NCI-H82 (cell line): ENCODE data around the gene MACROD1.
"Not testable (repeated sequence)": the region's sequence is repeated elsewhere in the genome, so short reads cannot be mapped to it uniquely, and the experiment has no call there.

Experiments
- DNase-seq: peaks from one replicate; lab custom pipeline; 2025; lab: John Stamatoyannopoulos, UW

MACROD1 gene

DNA sequence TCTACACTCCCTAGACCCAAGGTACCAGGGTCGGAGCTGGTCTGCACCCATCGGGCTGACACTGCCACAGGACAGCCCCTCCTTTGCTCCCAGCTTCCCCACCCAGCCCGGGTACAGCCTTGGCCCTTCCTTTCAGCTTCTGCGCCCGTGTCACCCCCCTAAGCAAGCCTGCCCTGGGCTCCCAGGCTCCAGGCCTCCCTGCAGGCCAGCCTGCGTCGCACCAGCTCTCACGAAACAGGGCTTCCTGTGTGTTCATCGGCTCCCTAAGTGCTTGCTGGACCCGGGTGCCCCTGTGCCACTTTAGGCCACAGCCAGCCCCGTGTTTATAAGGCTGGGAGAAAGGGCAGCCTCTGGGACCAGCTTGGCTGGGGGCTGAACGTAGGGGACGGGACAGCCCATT, 109.1 kb downstream of the MACROD1 start:
- no peak for DNase-seq

GRCh38 chr11:64056213-64056785, 109.6 kb downstream of the MACROD1 start:
- peak; percentile 53 for DNase-seq

GRCh38 chr11:64055077-64055476, 110.8 kb downstream of the MACROD1 start:
- no peak for DNase-seq

DNA sequence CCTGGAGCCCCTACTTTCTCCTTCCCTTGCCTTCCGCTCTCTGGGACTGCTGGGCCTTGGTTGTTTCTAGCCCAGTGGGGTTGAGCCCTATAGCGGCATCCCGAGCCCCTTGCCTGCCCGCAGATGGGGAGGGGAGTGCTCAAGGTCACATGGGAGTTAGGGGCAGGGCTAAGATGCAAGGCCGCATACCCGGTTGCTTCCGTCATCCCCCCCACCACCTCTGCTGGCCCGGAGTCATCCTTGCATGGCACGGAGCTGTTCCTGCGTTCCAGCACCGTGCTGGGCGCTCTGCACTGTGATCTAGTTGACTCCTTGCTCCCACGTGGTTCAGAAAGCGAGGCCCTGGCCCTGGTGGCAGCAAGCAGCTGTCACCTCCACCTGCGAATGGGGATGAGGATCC, 112.2 kb downstream of the MACROD1 start:
- peak; percentile 37 for DNase-seq

GRCh38 chr11:64052938-64053622, 112.8 kb downstream of the MACROD1 start:
- peak; percentile 32 for DNase-seq

- no peak for DNase-seq
These were observed 113.5 kb downstream of the MACROD1 start for GRCh38 chr11:64052436-64052835.

DNA sequence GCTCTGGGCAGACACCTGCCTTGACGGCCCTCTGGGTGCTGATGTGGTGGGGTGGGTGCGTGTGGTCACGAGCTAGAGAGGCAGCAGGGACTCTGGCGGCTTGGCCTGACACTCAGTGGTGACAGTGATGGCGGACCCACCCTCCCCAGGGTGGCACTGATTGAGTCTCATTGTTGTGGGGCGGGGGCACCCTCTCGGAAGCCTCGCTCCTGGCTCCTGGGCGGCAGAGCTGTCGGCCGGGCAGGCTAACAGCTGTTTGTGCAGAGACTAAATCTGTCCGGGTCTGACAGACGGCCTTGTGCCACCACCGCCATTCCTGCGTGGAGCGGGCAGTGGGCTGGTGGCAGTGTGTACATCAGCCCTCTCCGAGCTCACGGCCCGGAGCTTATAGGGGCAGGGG, 114.6 kb downstream of the MACROD1 start:
- DNase-seq = no peak

DNA sequence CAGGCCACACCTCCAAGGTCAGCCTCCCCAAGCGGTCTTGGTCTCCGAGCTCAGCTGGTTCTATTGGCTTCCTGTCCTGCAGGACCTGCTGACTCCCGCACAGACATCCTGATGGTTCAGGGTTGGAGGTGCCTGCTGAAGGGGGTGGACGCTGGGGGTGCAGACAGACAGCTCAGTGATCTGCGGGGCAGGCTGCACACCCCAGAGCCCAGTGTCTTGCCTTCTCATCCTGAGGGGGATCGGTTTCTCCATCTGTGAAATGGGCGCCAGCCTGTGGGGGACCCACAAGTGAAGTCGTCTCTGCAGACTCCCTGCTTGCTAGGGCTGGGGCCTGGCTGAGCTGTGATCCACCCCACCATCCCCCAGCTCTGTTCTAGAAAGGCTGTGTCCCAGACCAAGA, 116.4 kb downstream of the MACROD1 start:
- DNase-seq = no peak

DNA sequence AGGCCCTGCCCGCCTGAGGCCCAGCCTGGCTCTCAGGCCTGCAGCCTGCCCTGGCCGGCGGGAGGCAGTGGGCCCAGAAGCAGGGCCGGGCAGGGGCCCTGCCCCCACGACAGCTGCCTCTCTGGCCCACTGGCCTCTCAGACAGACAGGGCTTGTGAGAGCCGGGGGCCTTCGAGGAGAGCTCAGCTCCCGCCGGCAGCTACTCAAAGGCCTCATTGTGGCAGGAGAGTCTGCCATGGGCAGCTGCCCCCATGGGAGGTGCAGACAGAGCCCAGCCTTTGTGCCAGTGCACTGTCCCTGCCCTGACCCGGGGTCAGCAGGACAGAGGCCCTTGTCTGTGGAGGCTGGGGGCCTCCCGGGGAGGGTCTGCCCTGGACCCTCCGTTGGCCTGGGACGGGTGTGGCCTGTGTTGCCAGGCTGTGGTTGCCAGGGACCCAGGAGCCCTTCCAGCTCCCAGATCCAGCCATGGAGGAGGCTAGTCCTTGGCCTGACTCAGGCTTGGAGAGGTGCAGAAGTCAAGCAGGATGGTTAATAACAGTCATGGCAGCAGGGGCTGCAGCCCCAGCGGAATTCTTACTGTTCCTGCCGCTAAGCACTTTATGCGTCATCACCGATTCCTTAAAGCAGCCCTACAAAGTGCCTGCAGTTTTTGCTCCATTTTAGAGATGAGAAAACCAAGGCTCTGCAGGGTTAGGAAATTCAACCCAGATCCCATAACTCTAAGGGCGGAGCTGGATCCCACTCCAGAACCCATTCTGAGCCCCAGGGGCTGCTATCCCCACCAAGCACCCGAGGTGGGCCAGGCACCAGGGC, 117.7 kb downstream of the MACROD1 start:
- no peak for DNase-seq

DNA sequence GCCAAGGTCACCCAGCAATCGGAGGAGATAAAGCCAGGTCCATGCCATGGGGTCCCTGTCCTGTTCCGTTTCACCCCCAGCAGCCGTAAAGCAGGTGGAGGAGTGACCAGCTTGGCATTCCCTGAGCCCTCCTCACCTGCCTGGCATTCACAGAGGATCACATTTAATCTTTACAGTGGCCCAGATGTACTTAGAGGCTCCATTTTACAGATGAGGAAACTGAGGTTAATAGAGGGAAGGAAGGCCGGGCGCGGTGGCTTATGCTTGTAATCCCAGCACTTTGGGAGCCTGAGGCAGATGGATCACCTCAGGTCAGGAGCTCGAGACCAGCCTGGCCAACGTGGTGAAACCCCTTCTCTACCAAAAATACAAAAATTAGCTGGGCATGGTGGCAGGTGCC, 118.5 kb downstream of the MACROD1 start:
- DNase-seq = not testable (repeated sequence)

- DNase-seq = no peak
These were observed 120.2 kb downstream of the MACROD1 start for GRCh38 chr11:64045700-64046099.

DNA sequence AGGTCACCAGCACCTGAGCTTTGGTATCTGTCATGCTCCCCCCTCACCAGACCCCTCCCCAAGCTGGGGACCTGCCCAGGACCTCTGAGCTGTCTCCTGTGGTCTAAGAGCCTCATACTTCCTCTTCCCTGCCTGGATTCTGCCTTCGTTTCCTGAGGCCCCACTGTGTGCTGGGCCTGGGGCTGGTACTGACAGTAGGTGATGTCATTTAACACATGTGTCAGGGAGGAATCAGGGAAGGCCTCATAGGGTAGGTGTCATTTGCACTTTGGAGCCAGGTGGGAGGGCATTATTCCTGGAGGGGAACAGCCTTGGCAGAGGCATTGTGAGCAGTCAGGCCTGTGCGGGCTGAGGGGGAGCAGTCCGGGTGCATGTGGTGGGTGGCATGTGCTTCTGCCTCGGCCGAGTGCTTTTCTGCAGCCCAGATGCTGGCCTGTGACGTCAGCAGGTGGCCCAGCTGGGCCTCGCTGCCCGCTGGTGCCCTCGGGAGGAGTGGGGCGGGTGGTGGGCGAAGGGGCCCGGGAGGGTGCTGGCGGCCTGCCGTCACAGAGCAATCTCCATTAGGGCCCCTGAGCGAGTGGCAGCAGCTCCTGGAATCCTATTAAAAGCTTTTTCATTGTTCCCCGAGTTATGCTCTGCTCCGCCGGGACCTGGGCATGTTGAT, 121.1 kb downstream of the MACROD1 start:
- DNase-seq = peak; percentile 76

DNA sequence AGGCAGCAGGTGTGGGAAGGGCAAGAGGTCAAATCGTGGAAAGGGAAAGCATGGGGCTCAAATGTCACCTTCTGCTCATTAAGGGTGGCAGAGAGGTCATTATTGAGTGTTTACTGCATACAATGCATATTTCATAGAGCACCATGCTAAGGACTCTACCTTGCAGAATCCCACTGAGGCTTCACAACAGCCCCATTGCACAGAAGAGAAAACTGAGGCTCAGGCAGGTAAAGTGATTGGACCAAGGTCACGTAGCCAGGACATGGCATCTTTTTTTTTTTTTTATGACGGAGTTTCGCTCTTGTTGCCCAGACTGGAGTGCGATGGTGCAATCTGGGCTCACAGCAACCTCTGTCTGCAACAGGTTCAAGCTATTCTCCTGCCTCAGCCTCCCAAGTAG, 122.4 kb downstream of the MACROD1 start:
- no peak for DNase-seq

- no peak for DNase-seq
These were observed 123.6 kb downstream of the MACROD1 start for GRCh38 chr11:64042301-64042700.

GRCh38 chr11:64041846-64042245, 124.1 kb downstream of the MACROD1 start:
- no peak for DNase-seq

GRCh38 chr11:64040684-64041322, 125.1 kb downstream of the MACROD1 start:
- no peak for DNase-seq

DNA sequence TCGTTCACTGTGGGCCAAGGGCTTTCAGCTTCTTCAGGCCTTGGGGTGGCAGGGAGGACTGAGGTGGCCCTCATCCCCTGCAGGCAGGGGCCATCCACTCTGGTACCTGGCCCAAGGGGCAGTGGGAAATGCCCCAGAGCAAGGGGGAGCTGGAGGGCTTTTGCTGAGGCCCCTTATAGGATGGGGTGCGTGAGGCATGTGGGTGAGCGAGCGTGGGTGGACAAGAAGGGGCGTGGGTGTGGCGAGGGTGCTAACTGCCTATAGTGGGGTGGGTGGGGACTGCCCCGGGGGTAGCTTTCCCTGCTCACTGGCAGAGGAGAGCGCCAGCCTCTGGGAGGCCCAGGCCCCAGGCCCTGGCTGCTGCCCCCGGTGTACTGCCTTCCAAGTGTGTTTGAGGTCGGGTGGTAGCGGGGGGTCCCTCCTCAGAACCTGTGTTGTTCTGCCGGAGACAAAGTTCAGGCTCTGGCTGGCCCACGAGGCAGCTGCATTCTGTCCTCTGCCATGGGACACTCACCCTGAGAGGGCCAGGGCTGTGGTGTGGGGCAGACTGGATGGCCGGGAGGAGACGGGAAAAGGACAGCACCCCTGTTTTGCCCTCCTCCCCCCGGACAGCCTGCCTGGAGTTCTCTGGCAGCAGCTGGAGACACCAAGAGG, 126.8 kb downstream of the MACROD1 start:
- DNase-seq = no peak

- DNase-seq = no peak
These were observed 127.4 kb downstream of the MACROD1 start for GRCh38 chr11:64038500-64038899.

DNA sequence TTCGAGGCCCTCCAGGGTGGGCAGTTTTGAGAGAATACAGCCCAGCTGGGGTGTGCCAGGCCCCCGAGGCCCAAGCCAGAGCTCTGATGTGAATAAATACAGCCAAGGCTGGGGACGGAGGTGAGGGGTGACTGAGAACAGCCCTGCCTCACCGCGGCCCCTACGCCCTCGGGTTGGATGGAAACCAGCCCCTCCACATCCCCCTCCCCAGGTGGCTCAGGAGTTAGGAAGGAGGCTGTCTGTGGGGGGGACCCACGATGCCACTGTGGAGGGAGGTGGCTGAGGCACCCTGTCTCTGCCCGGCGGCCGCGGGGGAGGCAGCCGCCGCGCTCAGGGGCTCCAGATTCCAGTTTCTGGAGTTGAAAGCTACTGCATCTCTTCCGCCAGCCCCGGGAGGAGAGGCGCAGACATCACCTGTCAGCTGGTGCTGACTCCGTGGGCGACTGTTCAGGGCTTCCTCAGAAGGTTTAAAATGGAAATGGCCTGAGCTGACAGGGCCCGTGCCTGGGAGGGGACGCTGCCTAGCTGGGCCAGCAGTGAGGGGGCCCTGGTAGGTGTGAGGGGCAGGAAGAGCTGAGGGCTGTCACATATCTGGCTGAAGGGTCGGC, 128.8 kb downstream of the MACROD1 start:
- DNase-seq = no peak

- peak; percentile 52 for DNase-seq
These were observed 129.6 kb downstream of the MACROD1 start for GRCh38 chr11:64036087-64037026.
